Colonic mucosa (tissue), 4 donors: ENCODE measurements around the gene ANP32A. TPM values are rescaled to one million over a fixed set of nuclear protein-coding genes. Genes with fewer than 3 reads are reported as not detected.

Source experiments
- DNase-seq: peaks from one replicate; pipeline ENCODE4 v3.0.0-alpha.2; 2020
- H3K27ac ChIP-seq: fragments of 200-600 bp; one replicate; pipeline ENCODE4 v1.8.0; 2021
- H3K27me3 ChIP-seq: fragments of 200-600 bp; one replicate; pipeline ENCODE4 v1.8.0; 2021
- H3K36me3 ChIP-seq: fragments of 200-600 bp; one replicate; pipeline ENCODE4 v1.8.0; 2021
- H3K4me1 ChIP-seq: fragments of 200-600 bp; one replicate; pipeline ENCODE4 v1.8.0; 2021; ENCODE audit warnings: mild to moderate bottlenecking
- H3K4me3 ChIP-seq: fragments of 200-600 bp; one replicate; pipeline ENCODE4 v1.8.0; 2021
- H3K9ac ChIP-seq, 2 donors: one replicate each; pipeline ENCODE4 v1.7.0; 2013; ENCODE audit warnings: control low read depth in 2 of 2, low read depth in 2 of 2, low read length in 2 of 2
- H3K9me3 ChIP-seq: fragments of 200-600 bp; one replicate; pipeline ENCODE4 v1.8.0; 2021
- CTCF ChIP-seq: fragments of 200-600 bp; IDR thresholded peaks from one replicate; pipeline ENCODE4 v1.8.0; 2022; ENCODE audit warnings: antibody characterized with exemption, mild to moderate bottlenecking
- intact Hi-C: fragments of 100-400 bp; cut with DNase I; formaldehyde crosslinking; loops from one replicate; pipeline ENCODE4 v1.14.1; 2022
- total RNA-seq, 2 donors: library from RNA; stranded (reverse); fragmentation: NEBNext Ultra II Directional in 1 of 2; extraction: Animal tissue kit (Norgen Biotek cat#: 25700) in 1 of 2; gene quantifications; one replicate each; pipeline ENCODE4 v1.2.1, GENCODE V29; 2021
- donor health status: healthy.
- donor health status: DM: no; HTN: no; CAD: no.
- donor health status: DM: no; HTN: no; CAD: no.

Gene ANP32A
- total RNA-seq, 2 donors from 2014 or later: 126 to 177 TPM

GRCh38 chr15:68851971-68852370 lies 31.3 kb upstream of the ANP32A start:
- intact Hi-C loops: no loop called here
- H3K27ac ChIP-seq: no peak overlapping the region
- H3K9ac ChIP-seq: no peak overlapping the region
- no peaks in the 10 kb centered on the region for H3K9me3 ChIP-seq
- H3K4me1 ChIP-seq: no peaks in the 10 kb centered on the region
- no peaks in the 10 kb centered on the region for H3K36me3 ChIP-seq
- TF ChIP-seq CTCF: no peak
- no peak for DNase-seq
- no peak overlapping the region for H3K4me3 ChIP-seq
- H3K27me3 ChIP-seq: no peaks in the 10 kb centered on the region

GRCh38 chr15:68849497-68849896 lies 28.8 kb upstream of the ANP32A start:
- H3K4me3 ChIP-seq: no peak overlapping the region
- H3K9me3 ChIP-seq: no peaks in the 10 kb centered on the region
- H3K27me3 ChIP-seq: peaks cover 4% of the 10 kb centered on the region
- H3K4me1 ChIP-seq: no peaks in the 10 kb centered on the region
- no peak for TF ChIP-seq CTCF
- no peak overlapping the region for H3K27ac ChIP-seq
- no peak for DNase-seq
- no peak overlapping the region for H3K9ac ChIP-seq
- no peaks in the 10 kb centered on the region for H3K36me3 ChIP-seq
- intact Hi-C loops: no loop called here

- Histone ChIP-seq H3K4me1 (no peaks in the 10 kb centered on the region), H3K27me3 (peaks cover 28% of the 10 kb centered on the region), H3K4me3 (no peak overlapping the region), H3K27ac (no peak overlapping the region), H3K9me3 (no peaks in the 10 kb centered on the region), H3K9ac (no peak overlapping the region), H3K36me3 (no peaks in the 10 kb centered on the region)
- DNase-seq: no peak
- TF ChIP-seq CTCF: no peak
- intact Hi-C loops: no loop called here
These were observed 26.2 kb upstream of the ANP32A start for GRCh38 chr15:68846851-68847439.

GRCh38 chr15:68844856-68845550 lies 24.3 kb upstream of the ANP32A start:
- no peaks in the 10 kb centered on the region for H3K9me3 ChIP-seq
- no peaks in the 10 kb centered on the region for H3K36me3 ChIP-seq
- no peak overlapping the region for H3K9ac ChIP-seq
- no peak overlapping the region for H3K27ac ChIP-seq
- intact Hi-C loops: no loop called here
- peaks cover 28% of the 10 kb centered on the region for H3K27me3 ChIP-seq
- no peak for DNase-seq
- no peak for TF ChIP-seq CTCF
- no peaks in the 10 kb centered on the region for H3K4me1 ChIP-seq
- H3K4me3 ChIP-seq: no peak overlapping the region

- Histone ChIP-seq H3K4me3 (peak overlapping the region; percentile 24), H3K36me3 (no peaks in the 10 kb centered on the region), H3K9ac (peak overlapping the region in 1 of 2 donors; percentile 6), H3K4me1 (no peaks in the 10 kb centered on the region), H3K27me3 (peaks cover 28% of the 10 kb centered on the region), H3K27ac (no peak overlapping the region), H3K9me3 (no peaks in the 10 kb centered on the region)
- DNase-seq: no peak
- intact Hi-C loops: no loop called here
- TF ChIP-seq CTCF: no peak
These were observed 23.0 kb upstream of the ANP32A start for GRCh38 chr15:68843425-68844311.
